ENCODE measurements around the gene TASP1. TPM values are rescaled to one million over a fixed set of nuclear protein-coding genes. Genes with fewer than 3 reads are reported as not detected.

TASP1 gene
- total RNA-seq, 3 donors from 2014 or later (not counting 1 experiment from before 2014, with no cell fraction given): 15.5 to 22.3 (median 16.3) TPM

GRCh38 chr20:13425381-13426135 is 213.2 kb downstream of the TASP1 start:
- no peak overlapping the region for H3K27ac ChIP-seq (ENCODE audit: low read length)
- Mint-ChIP-seq H3K4me3 (no peak overlapping the region), H3K36me3 (peaks cover 18% of the 10 kb centered on the region), H3K9me3 (peaks cover 3 to 7% of the 10 kb centered on the region in 2 donors), H3K27me3 (ENCODE audit: low read depth in 2 of 2) (no peaks in the 10 kb centered on the region), H3K4me1 (peaks cover 9 to 15% of the 10 kb centered on the region in 2 donors), H3K27ac (no peak overlapping the region)
- DNase-seq (no peak), ATAC-seq (no peak)
- H3K4me3 ChIP-seq (ENCODE audit: low read length): no peak overlapping the region
- H3K27me3 ChIP-seq (ENCODE audit: control insufficient read depth, insufficient read depth, low read length): no peaks in the 10 kb centered on the region
- peaks cover 5% of the 10 kb centered on the region for H3K9me3 ChIP-seq (ENCODE audit: control insufficient read depth, insufficient read depth, low read length)
- H3K4me1 ChIP-seq (ENCODE audit: control insufficient read depth, insufficient read depth, low read length): no peaks in the 10 kb centered on the region
- WGBS (ENCODE audit: insufficient coverage): 96% methylated on average over 3 of the region's 4 CpGs
- H3K36me3 ChIP-seq (ENCODE audit: control insufficient read depth, insufficient read depth, low read length): no peaks in the 10 kb centered on the region
- no peak for TF ChIP-seq CTCF (IDR thresholded peaks at IDR 0.05)
- intact Hi-C loops (cut with micrococcal nuclease): no loop called here

- ATAC-seq: no peak
- H3K27ac Mint-ChIP-seq: no peak overlapping the region
- peaks cover 3% of the 10 kb centered on the region in 2 donors for H3K9me3 Mint-ChIP-seq
- TF ChIP-seq CTCF (IDR thresholded peaks at IDR 0.05): no peak
- H3K36me3 ChIP-seq (ENCODE audit: control insufficient read depth, insufficient read depth, low read length): no peaks in the 10 kb centered on the region
- no peak for DNase-seq
- no peak overlapping the region for H3K4me3 Mint-ChIP-seq
- no peaks in the 10 kb centered on the region for H3K9me3 ChIP-seq (ENCODE audit: control insufficient read depth, insufficient read depth, low read length)
- no peaks in the 10 kb centered on the region for H3K27me3 Mint-ChIP-seq (ENCODE audit: low read depth in 2 of 2)
- no peak overlapping the region for H3K27ac ChIP-seq (ENCODE audit: low read length)
- H3K4me1 ChIP-seq (ENCODE audit: control insufficient read depth, insufficient read depth, low read length): no peaks in the 10 kb centered on the region
- no peaks in the 10 kb centered on the region for H3K27me3 ChIP-seq (ENCODE audit: control insufficient read depth, insufficient read depth, low read length)
- 93% methylated on average over 3 of the region's 5 CpGs for WGBS (ENCODE audit: insufficient coverage)
- intact Hi-C loops (cut with micrococcal nuclease): no loop called here
- H3K36me3 Mint-ChIP-seq: peaks cover 7% of the 10 kb centered on the region
- H3K4me1 Mint-ChIP-seq: peaks cover 0 to 6% of the 10 kb centered on the region in 2 donors
- H3K4me3 ChIP-seq (ENCODE audit: low read length): no peak overlapping the region
Measured at GRCh38 chr20:13424174-13424833, 214.4 kb downstream of the TASP1 start.

GRCh38 chr20:13423472-13424173 is 215.1 kb downstream of the TASP1 start:
- H3K27ac ChIP-seq (ENCODE audit: low read length): no peak overlapping the region
- no peak overlapping the region for H3K27ac Mint-ChIP-seq
- H3K27me3 ChIP-seq (ENCODE audit: control insufficient read depth, insufficient read depth, low read length): no peaks in the 10 kb centered on the region
- H3K4me1 Mint-ChIP-seq: peaks cover under 1 to 5% of the 10 kb centered on the region in 2 donors
- no peak overlapping the region for H3K4me3 ChIP-seq (ENCODE audit: low read length)
- H3K27me3 Mint-ChIP-seq (ENCODE audit: low read depth in 2 of 2): no peaks in the 10 kb centered on the region
- no peaks in the 10 kb centered on the region for H3K9me3 ChIP-seq (ENCODE audit: control insufficient read depth, insufficient read depth, low read length)
- TF ChIP-seq CTCF (IDR thresholded peaks at IDR 0.05): no peak
- intact Hi-C loops (cut with micrococcal nuclease): no loop called here
- H3K4me3 Mint-ChIP-seq: no peak overlapping the region
- WGBS (ENCODE audit: insufficient coverage): 98% methylated on average over 3 of the region's 4 CpGs
- no peaks in the 10 kb centered on the region for H3K36me3 ChIP-seq (ENCODE audit: control insufficient read depth, insufficient read depth, low read length)
- no peak for ATAC-seq
- H3K9me3 Mint-ChIP-seq: no peaks in the 10 kb centered on the region
- peaks cover under 1% of the 10 kb centered on the region for H3K36me3 Mint-ChIP-seq
- no peaks in the 10 kb centered on the region for H3K4me1 ChIP-seq (ENCODE audit: control insufficient read depth, insufficient read depth, low read length)
- DNase-seq: no peak

Measured in natural killer cell (primary cell).